GM12875 (cell line): ENCODE measurements around the gene C19orf38.
"Not testable (repeated sequence)": the region's sequence is repeated elsewhere in the genome, so short reads cannot be mapped to it uniquely, and the experiment has no call there.

ENCODE experiments used
- H3K4me3 ChIP-seq: one replicate; pipeline ENCODE4 v1.5.1; 2011; ENCODE audit warnings: low read depth, low read length, control low read depth
- TF ChIP-seq, protein P1 (sequence below): IDR thresholded peaks from 2 replicates; pipeline ENCODE4 v1.5.1; 2011; ENCODE audit warnings: low read depth, mild to moderate bottlenecking, control low read depth, inconsistent platforms, low read length, moderate library complexity, borderline replicate concordance; ENCODE audit not compliant: insufficient read depth

The C19orf38 gene

DNA sequence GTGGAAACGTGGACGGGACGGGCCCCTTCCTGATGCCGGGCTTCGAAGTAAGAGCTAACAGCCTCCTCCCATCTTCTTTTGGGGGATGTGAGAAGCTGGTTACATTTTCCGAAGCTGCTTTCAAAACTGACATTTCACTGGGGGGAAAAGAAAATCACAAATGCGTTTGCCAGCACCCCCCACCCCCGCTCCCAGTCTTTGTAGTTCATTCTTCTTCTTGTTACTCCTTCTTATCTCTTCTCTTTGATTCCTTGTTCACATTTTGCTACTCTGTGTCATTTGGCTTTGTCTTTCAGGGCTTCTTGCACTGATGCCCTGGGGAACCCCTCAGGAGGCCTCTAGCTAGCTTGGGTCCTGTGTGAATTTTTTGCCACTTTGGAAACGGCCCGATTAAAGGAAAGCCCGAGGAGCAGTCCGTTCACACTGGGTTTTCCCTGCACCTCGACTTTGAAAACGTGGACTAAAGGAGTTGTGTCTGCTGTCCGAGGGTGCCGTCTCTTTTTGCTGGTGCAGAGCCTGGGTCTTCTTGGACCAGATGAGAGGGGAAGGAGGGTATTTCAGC lies 24.4 kb downstream of the C19orf38 start:
- H3K4me3 ChIP-seq = peak overlapping the region; percentile 58
- TF ChIP-seq, protein P1, sequence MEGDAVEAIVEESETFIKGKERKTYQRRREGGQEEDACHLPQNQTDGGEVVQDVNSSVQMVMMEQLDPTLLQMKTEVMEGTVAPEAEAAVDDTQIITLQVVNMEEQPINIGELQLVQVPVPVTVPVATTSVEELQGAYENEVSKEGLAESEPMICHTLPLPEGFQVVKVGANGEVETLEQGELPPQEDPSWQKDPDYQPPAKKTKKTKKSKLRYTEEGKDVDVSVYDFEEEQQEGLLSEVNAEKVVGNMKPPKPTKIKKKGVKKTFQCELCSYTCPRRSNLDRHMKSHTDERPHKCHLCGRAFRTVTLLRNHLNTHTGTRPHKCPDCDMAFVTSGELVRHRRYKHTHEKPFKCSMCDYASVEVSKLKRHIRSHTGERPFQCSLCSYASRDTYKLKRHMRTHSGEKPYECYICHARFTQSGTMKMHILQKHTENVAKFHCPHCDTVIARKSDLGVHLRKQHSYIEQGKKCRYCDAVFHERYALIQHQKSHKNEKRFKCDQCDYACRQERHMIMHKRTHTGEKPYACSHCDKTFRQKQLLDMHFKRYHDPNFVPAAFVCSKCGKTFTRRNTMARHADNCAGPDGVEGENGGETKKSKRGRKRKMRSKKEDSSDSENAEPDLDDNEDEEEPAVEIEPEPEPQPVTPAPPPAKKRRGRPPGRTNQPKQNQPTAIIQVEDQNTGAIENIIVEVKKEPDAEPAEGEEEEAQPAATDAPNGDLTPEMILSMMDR = no peak

DNA sequence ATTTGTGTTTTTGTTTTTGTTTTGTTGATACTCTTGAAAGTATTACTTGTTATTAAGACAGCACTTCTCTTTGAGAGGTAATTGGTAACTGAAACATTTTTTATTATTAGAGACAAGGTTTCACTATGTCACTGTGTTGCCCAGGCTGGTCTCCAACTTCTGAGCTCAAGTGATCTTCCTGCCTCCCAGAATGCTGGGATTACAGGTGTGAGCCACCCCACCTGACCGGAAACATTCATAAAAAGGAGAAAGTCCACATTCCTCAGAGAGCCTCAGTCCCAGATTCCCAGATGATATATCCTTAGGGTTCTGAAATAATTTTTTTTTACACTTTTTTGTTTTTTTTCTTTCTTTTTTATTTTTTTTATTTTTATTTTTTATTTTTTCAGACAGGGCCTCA lies 25.8 kb downstream of the C19orf38 start:
- TF ChIP-seq, protein P1 = no peak

DNA sequence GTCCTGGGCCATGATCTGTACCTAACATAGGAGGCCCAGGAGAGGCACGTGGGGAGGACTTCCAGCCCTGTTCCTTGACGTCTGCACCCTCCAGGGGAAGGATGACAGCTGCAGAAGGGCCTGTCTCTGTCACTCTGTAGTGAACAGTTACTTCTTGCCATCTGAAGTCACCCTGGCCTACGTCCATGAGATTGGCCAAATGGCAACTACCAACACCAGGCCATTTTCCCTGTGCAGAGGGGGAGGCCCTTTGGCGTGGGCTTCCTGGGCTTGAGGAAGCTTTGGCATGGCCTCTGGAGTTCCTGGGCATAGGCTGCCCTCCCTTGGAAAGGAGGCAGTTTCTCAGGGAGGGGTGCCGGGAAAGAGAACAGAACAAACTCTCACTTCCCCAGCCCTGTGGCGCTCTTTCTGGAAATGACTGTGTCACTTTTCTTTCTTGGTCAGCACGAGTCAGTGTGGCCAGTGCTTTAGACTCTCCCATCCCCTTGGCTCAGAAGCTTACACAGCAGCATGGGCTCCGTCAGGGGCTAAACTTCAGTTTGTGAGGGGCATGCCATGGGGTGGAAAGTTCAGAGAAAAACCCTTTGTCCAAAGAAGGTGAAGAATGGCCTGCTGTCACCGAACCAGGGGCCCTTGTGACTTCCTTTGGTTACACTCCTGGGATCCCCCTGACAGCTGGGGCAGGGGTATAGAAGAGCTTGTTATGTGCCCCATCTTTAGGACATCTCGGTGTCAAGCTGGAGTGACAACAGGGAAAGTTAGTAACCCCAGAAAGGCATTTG lies 28.4 kb downstream of the C19orf38 start:
- TF ChIP-seq, protein P1 = no peak

More for the DNA sequence above, 25.8 kb downstream of the C19orf38 start:
- H3K4me3 ChIP-seq = no peak overlapping the region

GRCh38 chr19:10877608-10878007 lies 29.4 kb downstream of the C19orf38 start:
- H3K4me3 ChIP-seq = not testable (repeated sequence)

More for the DNA sequence above, 28.4 kb downstream of the C19orf38 start:
- H3K4me3 ChIP-seq = peak overlapping the region; percentile 28

DNA sequence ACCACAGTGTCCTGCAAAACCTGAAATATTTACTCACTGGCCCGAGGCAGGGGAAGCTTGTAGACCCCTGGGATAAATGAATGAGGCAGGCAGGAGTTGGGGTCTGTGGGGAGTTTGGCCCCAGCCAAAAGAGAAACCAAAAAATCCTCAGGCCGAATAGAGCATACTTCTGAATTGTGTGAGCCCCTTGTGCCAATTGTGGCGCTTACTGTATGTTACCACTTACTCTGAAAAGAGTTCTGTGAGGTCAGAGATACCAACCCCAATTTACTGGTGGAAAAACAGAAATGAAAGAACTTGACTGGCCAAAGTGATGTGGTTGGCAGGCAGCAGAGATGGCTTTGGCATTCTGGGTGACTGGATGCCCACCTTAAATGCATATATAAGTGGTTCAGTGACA lies 30.0 kb downstream of the C19orf38 start:
- TF ChIP-seq, protein P1 = no peak
- peak overlapping the region; percentile 8 for H3K4me3 ChIP-seq

DNA sequence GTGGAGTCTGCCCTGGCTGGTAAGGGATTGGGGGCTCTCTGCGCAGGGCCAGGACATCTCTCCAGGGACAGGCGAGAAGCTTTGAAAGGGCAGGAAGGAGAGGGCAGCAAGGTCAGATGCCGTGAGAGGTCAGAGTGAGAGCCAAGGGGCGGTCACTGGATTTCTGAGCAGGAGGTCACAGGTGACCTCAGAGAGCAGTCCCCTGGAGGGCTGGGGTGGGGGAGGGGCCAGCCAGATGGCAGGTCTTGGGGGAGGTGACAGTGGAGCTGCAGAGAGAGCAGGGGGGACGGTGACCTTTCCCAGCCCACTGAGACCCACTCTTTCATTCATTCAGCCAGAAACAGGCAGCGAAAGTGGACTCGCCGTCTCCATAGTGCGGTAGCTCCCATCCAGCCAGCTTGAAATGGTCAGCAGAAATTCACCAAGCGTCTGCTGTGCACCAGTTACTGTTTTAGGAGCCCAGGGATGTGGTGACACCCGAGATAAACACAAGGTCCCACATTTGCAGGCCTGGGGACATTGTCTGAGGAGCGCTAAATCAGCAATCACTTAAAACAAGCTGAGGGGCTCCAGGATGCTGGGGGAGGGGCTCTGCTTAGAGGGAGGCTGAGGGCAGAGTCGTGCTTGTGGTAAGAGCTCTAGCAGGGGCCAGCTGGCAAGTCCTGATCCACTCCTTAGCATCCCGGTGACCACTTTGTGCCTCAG lies 33.3 kb downstream of the C19orf38 start:
- no peak overlapping the region for H3K4me3 ChIP-seq
- TF ChIP-seq, protein P1 = no peak

- TF ChIP-seq, protein P1 = no peak
These were observed 33.9 kb downstream of the C19orf38 start for GRCh38 chr19:10882108-10882457.

More at GRCh38 chr19:10882108-10882457, 33.9 kb downstream of the C19orf38 start:
- H3K4me3 ChIP-seq = no peak overlapping the region
